ENCODE results near the gene HAND2. TPM values are rescaled to one million over a fixed set of nuclear protein-coding genes. Genes with fewer than 3 reads are reported as not detected.

The HAND2 gene
- not detected for total RNA-seq

DNA sequence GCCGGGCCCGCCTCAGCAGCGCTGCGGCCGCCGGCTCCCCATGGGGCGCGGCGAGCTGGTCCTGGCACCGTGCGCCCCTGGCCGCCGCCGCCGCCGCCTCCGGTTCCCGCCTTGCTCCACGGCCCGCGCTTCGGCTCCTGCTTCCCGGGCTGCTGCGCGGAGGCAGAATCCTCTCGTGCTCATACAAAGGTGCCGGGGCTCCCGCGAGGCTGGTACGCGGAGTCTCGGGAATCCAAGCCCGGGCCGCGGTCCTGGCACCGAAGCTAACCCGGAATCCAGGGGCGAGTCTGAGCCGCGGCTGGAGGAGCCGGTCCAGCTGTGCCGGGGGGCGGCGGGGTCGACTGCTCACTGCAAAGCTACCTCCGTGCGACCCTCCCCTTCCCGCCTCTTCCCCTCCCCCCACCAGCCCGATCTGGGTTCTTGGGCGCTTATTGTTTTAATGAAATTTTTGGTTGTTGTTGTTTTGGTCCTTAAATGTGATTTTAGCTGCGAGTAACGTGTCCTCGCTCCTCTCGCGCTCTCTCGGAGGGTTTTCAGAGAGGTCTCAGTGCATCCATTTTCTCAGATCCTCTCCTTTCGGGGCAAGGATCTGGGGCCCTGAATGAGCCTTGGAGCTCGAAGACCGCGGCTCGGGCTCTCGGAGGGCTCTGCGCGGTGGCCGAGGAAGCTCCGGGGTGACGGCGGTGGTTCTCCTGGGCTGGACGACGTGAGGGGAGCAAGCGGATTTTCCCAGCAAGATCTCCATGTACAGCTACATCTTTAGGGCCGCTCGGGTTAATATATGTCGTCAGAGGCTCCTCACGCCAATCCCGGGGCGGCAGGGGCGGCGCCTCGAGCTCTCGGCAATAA, at the start of gene HAND2:
Gene HAND2 (minus strand): TSS at position 753 of the 849 bp plus-strand sequence. CDS start 940 bp downstream, outside the sequence.
- DNase-seq: peak; percentile 32
- Mint-ChIP-seq H3K27me3 (peaks cover 91% of the 10 kb centered on the region), H3K36me3 (peaks cover 2% of the 10 kb centered on the region), H3K4me1 (peaks cover 10% of the 10 kb centered on the region), H3K9me3 (ENCODE audit: low read depth) (no peaks in the 10 kb centered on the region), H3K27ac (peak within 1 kb of the TSS; percentile 72), H3K4me3 (no peak within 1 kb of the TSS)
- no peak for ATAC-seq
- CTCF ChIA-PET: no interaction called here

DNA sequence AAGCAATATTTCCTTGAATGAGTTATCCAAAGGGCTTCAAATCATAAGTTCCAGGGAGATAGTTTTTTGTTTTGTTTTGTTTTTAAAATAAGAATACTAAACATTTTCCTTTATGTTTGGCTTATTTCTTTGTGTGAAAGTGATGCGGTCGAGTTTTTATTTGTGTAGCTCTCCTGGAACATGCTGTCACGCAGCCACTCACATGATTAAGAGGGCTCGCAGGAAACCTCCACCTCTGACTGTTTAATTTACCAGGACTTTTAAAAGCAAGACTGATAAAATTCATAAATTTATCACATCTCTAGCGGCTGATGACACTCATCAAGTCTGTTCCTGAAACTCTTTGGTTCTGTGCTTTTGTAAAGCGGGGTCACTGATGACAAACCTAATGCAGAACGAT, 48.9 kb upstream of the HAND2 start:
- ATAC-seq (no peak), DNase-seq (no peak)
- no peak overlapping the region for H3K4me3 Mint-ChIP-seq
- H3K27ac Mint-ChIP-seq: no peak overlapping the region
- CTCF ChIA-PET: no interaction called here
- peaks cover 3% of the 10 kb centered on the region for H3K27me3 Mint-ChIP-seq
- no peaks in the 10 kb centered on the region for H3K9me3 Mint-ChIP-seq (ENCODE audit: low read depth)
- no peaks in the 10 kb centered on the region for H3K36me3 Mint-ChIP-seq
- no peaks in the 10 kb centered on the region for H3K4me1 Mint-ChIP-seq

DNA sequence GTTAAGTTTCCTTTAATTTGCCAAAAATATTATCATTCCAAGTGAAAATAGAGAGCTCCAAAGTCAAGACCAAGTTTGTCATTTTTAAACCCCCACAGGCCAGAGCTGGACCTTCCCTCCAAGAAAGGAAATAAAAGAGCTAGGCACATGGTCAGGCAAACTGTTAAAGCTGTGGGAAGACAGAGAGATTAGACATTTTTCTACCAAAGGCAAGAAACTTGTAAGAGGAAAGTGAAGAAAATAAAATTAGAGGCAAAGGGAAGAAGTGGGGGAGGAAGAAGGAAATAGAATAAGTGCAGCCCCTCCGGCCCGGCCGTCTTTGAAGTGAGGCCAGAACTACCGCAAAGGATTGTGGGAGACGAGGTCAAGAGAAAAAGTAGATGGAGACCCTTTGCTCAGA, 47.9 kb upstream of the HAND2 start:
- DNase-seq (no peak), ATAC-seq (no peak)
- CTCF ChIA-PET: no interaction called here
- H3K9me3 Mint-ChIP-seq (ENCODE audit: low read depth): no peaks in the 10 kb centered on the region
- H3K4me3 Mint-ChIP-seq: no peak overlapping the region
- no peak overlapping the region for H3K27ac Mint-ChIP-seq
- no peaks in the 10 kb centered on the region for H3K4me1 Mint-ChIP-seq
- peaks cover 6% of the 10 kb centered on the region for H3K27me3 Mint-ChIP-seq
- H3K36me3 Mint-ChIP-seq: no peaks in the 10 kb centered on the region

DNA sequence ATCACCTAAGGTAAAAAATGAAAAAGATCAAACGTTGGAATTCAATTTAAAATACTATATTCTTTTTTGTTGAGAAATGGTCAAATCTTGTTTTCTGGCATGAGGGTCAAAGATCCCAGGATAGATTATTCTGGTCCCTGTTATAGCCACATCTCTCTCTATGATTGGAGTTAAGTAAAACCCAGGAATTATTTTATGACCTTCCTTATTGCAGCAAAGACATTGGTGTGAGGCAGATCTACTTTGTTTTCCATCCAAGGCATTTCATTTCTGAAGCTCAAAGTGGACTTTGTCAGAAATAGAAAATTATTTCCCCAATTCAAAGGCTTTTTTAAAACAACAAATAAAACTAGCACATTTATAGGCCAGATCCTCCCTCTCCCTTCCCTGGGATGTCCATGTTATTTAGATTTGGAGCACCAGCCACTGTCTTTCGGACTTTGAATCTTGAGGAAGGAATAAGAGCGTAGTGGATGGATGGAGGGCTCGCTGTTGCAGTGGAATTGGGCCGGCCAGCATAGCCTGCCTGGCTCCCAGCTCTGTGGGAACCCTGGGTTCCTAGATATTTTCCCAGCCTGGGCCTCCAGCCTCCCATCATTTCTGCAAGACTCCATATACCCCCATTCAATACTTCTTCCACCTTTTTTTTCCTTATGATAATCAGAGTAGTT, 45.6 kb upstream of the HAND2 start:
- Mint-ChIP-seq H3K36me3 (no peaks in the 10 kb centered on the region), H3K27me3 (peaks cover 6% of the 10 kb centered on the region), H3K9me3 (ENCODE audit: low read depth) (no peaks in the 10 kb centered on the region), H3K4me1 (no peaks in the 10 kb centered on the region), H3K4me3 (no peak overlapping the region), H3K27ac (no peak overlapping the region)
- CTCF ChIA-PET: no interaction called here
- ATAC-seq (no peak), DNase-seq (no peak)

DNA sequence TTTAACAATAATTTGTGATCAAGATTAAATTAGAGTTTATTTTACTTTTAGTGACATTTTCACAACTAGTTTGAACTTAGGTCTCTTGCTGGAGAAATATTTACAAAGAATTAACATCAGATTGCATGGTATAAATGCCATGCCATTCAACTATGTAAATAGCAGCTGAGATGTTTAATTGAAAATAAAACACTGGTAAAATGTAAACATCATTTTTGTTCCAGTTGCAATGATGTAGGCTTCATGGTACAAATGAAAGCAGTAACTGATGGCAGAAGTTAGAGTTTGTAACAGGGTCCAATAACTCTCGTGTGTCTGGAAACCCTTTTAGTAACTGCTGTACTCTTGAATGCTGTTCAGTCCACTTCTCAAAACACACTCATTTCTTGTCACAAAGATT, 43.7 kb upstream of the HAND2 start:
- Mint-ChIP-seq H3K36me3 (no peaks in the 10 kb centered on the region), H3K4me3 (no peak overlapping the region), H3K4me1 (no peaks in the 10 kb centered on the region), H3K27me3 (peaks cover 6% of the 10 kb centered on the region), H3K27ac (no peak overlapping the region), H3K9me3 (ENCODE audit: low read depth) (no peaks in the 10 kb centered on the region)
- DNase-seq (no peak), ATAC-seq (no peak)
- CTCF ChIA-PET: no interaction called here

DNA sequence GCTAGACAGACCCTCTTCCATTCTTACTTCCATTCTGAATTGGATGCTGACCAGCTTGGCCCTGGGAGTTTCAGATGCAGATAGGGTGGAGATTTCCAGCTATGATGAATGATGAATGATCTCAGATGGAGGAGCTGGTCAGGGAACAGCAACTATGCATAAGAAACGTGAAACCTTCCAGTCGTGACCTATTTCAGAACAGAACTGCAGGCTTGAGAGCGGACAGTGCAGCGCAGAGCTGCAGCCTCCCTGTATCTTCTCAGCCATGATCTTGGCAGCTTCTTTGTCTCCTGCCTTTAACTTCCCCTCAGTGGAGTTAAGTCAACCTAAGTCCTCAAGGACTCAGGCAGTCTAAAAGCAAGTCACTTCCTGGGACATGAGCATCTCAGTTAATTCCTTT, 43.3 kb upstream of the HAND2 start:
- no peak overlapping the region for H3K27ac Mint-ChIP-seq
- no peaks in the 10 kb centered on the region for H3K36me3 Mint-ChIP-seq
- H3K4me3 Mint-ChIP-seq: no peak overlapping the region
- no peaks in the 10 kb centered on the region for H3K4me1 Mint-ChIP-seq
- ATAC-seq (no peak), DNase-seq (no peak)
- H3K27me3 Mint-ChIP-seq: peaks cover 6% of the 10 kb centered on the region
- H3K9me3 Mint-ChIP-seq (ENCODE audit: low read depth): no peaks in the 10 kb centered on the region
- CTCF ChIA-PET: no interaction called here

DNA sequence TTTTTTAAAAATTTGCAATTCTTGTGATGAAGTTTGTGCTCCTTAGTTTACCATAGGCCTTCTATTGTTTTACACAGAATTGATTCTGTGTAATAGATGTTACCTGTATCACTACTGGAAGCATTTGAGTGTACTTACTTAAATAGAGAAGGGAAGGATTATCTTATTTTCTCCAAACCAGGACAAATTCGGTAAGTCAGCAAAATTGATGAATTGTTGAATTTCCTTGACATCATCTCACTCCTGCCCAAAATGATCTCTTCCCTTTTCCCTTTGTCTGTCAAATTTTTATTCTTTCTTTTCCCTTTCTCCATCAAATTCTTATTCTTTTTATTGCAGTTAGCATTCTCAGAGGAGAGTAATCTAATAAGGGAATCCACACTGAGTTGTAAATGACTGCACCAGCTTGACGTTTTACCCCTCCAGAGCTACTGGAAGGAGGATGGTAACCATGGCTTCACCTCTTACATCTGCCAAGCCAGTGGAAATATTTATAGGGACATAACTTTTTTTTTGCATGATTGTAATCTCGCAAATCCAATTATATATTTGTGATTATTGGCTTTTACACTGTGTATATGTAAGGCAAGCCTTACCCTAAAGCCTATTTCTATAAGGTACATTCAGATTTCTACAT, 42.6 kb upstream of the HAND2 start:
- no peak for ATAC-seq
- Mint-ChIP-seq H3K9me3 (ENCODE audit: low read depth) (no peaks in the 10 kb centered on the region), H3K4me3 (no peak overlapping the region)

DNA sequence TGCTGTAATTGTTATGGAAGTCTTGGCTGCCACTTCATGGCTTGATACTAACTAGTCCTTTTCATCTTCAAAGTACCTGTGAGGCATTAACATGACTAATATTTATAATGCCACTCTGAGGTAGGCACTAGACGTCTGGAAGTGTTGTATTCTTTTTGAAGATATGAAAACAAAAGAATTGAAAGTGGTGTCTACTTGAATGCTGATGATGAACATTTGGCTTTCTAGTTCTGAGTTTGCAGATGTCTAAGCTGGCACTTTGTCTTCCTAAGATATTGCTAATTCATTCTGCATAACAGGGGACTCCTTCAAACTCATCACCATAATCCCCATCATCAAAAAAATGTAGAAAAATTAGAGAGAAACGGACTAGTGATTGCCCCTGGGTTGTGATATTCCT, 41.6 kb upstream of the HAND2 start:
- H3K9me3 Mint-ChIP-seq (ENCODE audit: low read depth): no peaks in the 10 kb centered on the region
- no peak overlapping the region for H3K27ac Mint-ChIP-seq
- DNase-seq: no peak
- no peak for ATAC-seq
- H3K4me3 Mint-ChIP-seq: no peak overlapping the region
- no peaks in the 10 kb centered on the region for H3K36me3 Mint-ChIP-seq
- H3K4me1 Mint-ChIP-seq: no peaks in the 10 kb centered on the region
- H3K27me3 Mint-ChIP-seq: peaks cover 4% of the 10 kb centered on the region
- CTCF ChIA-PET: no interaction called here

More for the DNA sequence above, 42.6 kb upstream of the HAND2 start:
- no peaks in the 10 kb centered on the region for H3K4me1 Mint-ChIP-seq
- no peak for DNase-seq
- H3K36me3 Mint-ChIP-seq: no peaks in the 10 kb centered on the region
- H3K27ac Mint-ChIP-seq: no peak overlapping the region
- CTCF ChIA-PET: no interaction called here
- H3K27me3 Mint-ChIP-seq: peaks cover 4% of the 10 kb centered on the region

DNA sequence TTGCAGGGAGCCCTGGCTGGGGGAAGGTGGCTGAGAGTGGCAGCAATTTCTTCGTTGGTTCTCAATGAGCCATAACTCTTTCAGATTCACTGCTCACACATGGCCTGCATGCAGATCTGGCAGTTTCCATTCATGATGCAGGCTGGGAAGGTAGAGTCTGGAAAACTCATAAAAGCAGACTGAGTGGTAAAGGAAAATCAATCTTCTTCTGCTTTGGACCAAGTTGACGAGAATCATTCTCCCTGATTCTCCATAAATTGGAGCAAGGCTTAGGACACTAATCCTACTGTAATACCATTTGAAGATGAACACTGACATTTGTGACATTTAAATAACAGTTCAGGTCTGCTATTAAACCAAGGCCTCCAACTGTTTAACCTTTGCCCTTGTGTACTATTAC, 35.3 kb upstream of the HAND2 start:
- Mint-ChIP-seq H3K27ac (no peak overlapping the region), H3K9me3 (ENCODE audit: low read depth) (no peaks in the 10 kb centered on the region), H3K4me3 (no peak overlapping the region), H3K4me1 (no peaks in the 10 kb centered on the region), H3K27me3 (no peaks in the 10 kb centered on the region), H3K36me3 (no peaks in the 10 kb centered on the region)
- no peak for ATAC-seq
- DNase-seq: no peak
- CTCF ChIA-PET: no interaction called here

DNA sequence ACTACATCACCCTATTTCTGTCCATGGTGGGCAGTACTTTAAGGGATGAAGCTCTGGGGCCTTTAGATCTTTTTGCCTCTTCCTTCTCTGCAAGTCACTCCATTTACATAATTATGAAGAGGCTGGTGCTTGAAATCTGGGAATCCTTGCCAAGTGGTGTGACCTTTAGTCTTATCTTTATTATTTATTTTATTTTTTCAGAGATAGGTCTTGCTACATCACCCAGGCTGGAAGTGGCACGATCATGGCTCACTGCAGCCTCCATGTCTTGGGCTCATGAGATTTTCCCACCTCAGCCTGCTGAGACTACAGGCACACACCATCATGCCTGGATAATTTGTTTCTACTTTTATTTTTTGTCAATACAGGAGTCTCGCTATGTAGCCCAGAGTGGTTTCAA, 34.4 kb upstream of the HAND2 start:
- H3K27ac Mint-ChIP-seq: no peak overlapping the region
- CTCF ChIA-PET: no interaction called here
- no peak for ATAC-seq
- no peaks in the 10 kb centered on the region for H3K36me3 Mint-ChIP-seq
- H3K27me3 Mint-ChIP-seq: no peaks in the 10 kb centered on the region
- H3K4me3 Mint-ChIP-seq: no peak overlapping the region
- no peaks in the 10 kb centered on the region for H3K9me3 Mint-ChIP-seq (ENCODE audit: low read depth)
- no peaks in the 10 kb centered on the region for H3K4me1 Mint-ChIP-seq
- no peak for DNase-seq

DNA sequence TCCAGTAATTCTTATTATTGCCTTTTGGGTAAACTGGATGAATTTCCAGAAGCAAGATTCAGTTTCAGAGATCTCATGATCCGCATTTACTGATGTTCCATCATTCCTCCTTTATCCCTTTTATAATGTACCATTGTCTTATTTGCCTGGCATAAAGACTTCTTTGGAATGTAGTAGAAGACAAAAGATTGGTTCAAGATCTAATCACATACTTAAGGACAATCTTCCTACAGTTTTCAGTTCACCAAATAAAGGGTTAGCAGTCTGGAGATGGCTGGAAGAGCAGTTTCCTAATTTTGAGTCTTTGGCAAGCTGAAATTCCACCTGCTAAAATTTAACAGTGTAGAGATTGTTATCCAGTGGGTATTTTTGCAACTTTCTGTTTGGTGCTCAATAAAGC, 30.9 kb upstream of the HAND2 start:
- H3K4me1 Mint-ChIP-seq: no peaks in the 10 kb centered on the region
- H3K9me3 Mint-ChIP-seq (ENCODE audit: low read depth): no peaks in the 10 kb centered on the region
- no peaks in the 10 kb centered on the region for H3K36me3 Mint-ChIP-seq
- H3K27ac Mint-ChIP-seq: no peak overlapping the region
- H3K27me3 Mint-ChIP-seq: peaks cover 5% of the 10 kb centered on the region
- CTCF ChIA-PET: no interaction called here
- DNase-seq: no peak
- no peak overlapping the region for H3K4me3 Mint-ChIP-seq
- ATAC-seq: no peak

DNA sequence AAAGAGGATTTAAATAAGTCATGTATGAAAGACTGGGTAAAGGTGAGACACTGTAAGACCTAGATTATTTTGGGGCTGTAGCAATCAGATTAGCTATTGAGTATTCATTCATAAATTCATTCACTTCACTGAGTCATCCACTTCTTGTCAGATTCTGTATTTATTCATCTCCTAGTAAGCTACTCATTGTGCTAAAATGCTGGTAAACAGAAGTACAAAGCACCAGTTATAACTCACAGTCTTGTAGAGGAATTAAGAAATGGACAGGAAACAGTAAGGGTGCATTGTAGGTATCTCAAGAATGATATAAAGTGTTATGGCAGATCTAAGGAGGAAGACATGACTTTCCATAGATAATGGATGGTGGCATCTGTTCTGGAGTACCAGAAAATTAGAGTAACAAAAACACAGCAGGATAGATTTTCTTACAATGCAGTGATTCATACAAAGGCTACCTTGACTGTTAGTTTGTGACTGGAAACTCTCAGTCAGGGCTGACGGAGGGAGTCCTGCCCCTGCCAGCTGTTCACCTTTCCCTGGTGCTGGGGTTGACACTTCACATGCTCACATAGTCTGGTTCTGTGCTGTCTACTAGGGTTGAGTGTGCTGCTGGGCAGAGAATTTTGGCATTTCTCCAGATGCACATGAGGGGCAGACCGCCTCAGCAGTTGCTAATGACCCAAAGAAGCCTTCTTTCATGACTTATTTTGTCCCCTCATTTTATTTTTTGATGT, 26.5 kb upstream of the HAND2 start:
- no peak for DNase-seq
- no peak for ATAC-seq
- H3K4me3 Mint-ChIP-seq: no peak overlapping the region
- peaks cover 7% of the 10 kb centered on the region for H3K27me3 Mint-ChIP-seq
- H3K27ac Mint-ChIP-seq: no peak overlapping the region
- H3K9me3 Mint-ChIP-seq (ENCODE audit: low read depth): no peaks in the 10 kb centered on the region
- H3K36me3 Mint-ChIP-seq: no peaks in the 10 kb centered on the region
- no peaks in the 10 kb centered on the region for H3K4me1 Mint-ChIP-seq
- CTCF ChIA-PET: no interaction called here

DNA sequence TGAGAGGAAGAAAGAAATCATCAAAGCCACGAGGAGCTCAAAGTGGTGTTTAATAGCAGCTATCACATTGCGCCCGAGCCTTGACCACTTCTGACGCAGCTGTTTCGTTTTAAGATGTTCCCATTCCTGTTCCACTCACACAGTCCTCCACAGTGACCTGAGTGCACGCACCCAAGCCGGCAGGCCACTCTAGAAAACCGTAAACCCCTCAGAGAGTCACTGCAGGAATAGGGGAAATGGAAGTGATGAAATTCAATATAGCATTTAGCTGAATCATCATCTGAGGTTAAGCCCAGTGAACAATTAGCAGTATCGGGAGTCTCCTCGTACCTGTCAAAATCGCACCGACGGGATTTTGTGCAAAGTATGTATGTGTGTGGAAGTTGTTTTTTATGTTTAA, 17.9 kb upstream of the HAND2 start:
- no peak for ATAC-seq
- CTCF ChIA-PET: no interaction called here
- H3K27me3 Mint-ChIP-seq: peaks cover 29% of the 10 kb centered on the region
- no peak overlapping the region for H3K4me3 Mint-ChIP-seq
- no peaks in the 10 kb centered on the region for H3K36me3 Mint-ChIP-seq
- no peak for DNase-seq
- H3K27ac Mint-ChIP-seq: no peak overlapping the region
- no peaks in the 10 kb centered on the region for H3K9me3 Mint-ChIP-seq (ENCODE audit: low read depth)
- no peaks in the 10 kb centered on the region for H3K4me1 Mint-ChIP-seq
